ENCODE results near the gene UFD1. TPM values are rescaled to one million over a fixed set of nuclear protein-coding genes. Genes with fewer than 3 reads are reported as not detected.

UFD1 gene
- total and polyA plus RNA-seq, 2 donors (not counting 1 experiment from before 2014, with no cell fraction given), result 43.5 to 70.1 TPM

- no peaks in the 10 kb centered on the region for H3K9me3 Mint-ChIP-seq (ENCODE audit: insufficient read depth)
- H3K4me1 ChIP-seq (ENCODE audit: control insufficient read depth in 2 of 2, insufficient read depth in 2 of 2, low read length in 2 of 2), result no peaks in the 10 kb centered on the region
- H3K4me2 ChIP-seq (replicated peaks; ENCODE audit: low read depth, low read length, poor library complexity, severe bottlenecking), result no peak overlapping the region
- ATAC-seq (ENCODE audit: low read depth) (no peak), DNase-seq (no peak)
- no peak overlapping the region for H3K27ac ChIP-seq (ENCODE audit: low read length in 2 of 2)
- POLR2A ChIA-PET, result no interaction called here
- no peak overlapping the region for H3K27ac Mint-ChIP-seq
- H3K36me3 ChIP-seq (replicated peaks in 1 of 2; ENCODE audit: control extremely low read depth in 1 of 2, control insufficient read depth in 1 of 2, extremely low read depth in 1 of 2, insufficient read depth in 2 of 2, low read length in 1 of 2), result peaks cover 0 to 57% of the 10 kb centered on the region in 2 experiments
- H3K27me3 Mint-ChIP-seq, result no peaks in the 10 kb centered on the region
- no peak overlapping the region for H3K4me3 Mint-ChIP-seq
- no peak for TF ChIP-seq CTCF (IDR thresholded peaks at IDR 0.05)
- no peak for TF ChIP-seq EZH2 (IDR thresholded peaks at IDR 0.05; ENCODE audit: borderline replicate concordance, insufficient read depth, low read depth, low read length, poor library complexity, severe bottlenecking)
- no peaks in the 10 kb centered on the region for H3K4me1 Mint-ChIP-seq
- H3K27me3 ChIP-seq (replicated peaks in 1 of 4; ENCODE audit: control extremely low read depth in 1 of 4, control insufficient read depth in 3 of 4, insufficient read depth in 4 of 4, low read length in 3 of 4), result no peaks in the 10 kb centered on the region
- H2AFZ ChIP-seq (ENCODE audit: insufficient read depth, low read depth, low read length, poor library complexity, severe bottlenecking), result no peak overlapping the region
- H3K9me3 ChIP-seq (ENCODE audit: control extremely low read depth in 1 of 3, control insufficient read depth in 2 of 3, insufficient read depth in 1 of 3, low read length in 2 of 3), result no peaks in the 10 kb centered on the region
- CTCF ChIA-PET, result interaction anchor here (1.2 kb wide), 1 partner anchor 13 kb away, joined by 3 read pairs; no protein-coding TSS in a partner anchor
- no peaks in the 10 kb centered on the region for H4K20me1 ChIP-seq (ENCODE audit: control insufficient read depth, insufficient read depth, low read length, poor library complexity, severe bottlenecking)
- H3K79me2 ChIP-seq (ENCODE audit: control insufficient read depth, insufficient read depth, low read length), result no peaks in the 10 kb centered on the region
- H3K9ac ChIP-seq (ENCODE audit: low read length), result no peak overlapping the region
- no peak overlapping the region for H3K4me3 ChIP-seq (ENCODE audit: control extremely low read depth in 1 of 5, extremely low read depth in 1 of 5, insufficient read depth in 1 of 5, low read depth in 2 of 5, low read length in 4 of 5)
- WGBS (ENCODE audit: insufficient coverage), result 98% methylated on average over 8 of the region's 8 CpGs
- intact Hi-C loops (cut with micrococcal nuclease), result no loop called here
These were observed 21.1 kb downstream of the UFD1 start for GRCh38 chr22:19457828-19458428.

- no peak overlapping the region for H3K4me2 ChIP-seq (replicated peaks; ENCODE audit: low read depth, low read length, poor library complexity, severe bottlenecking)
- Mint-ChIP-seq H3K27ac (no peak overlapping the region), H3K27me3 (no peaks in the 10 kb centered on the region), H3K9me3 (ENCODE audit: insufficient read depth) (no peaks in the 10 kb centered on the region), H3K4me3 (no peak overlapping the region), H3K4me1 (no peaks in the 10 kb centered on the region)
- no peak overlapping the region for H3K4me3 ChIP-seq (ENCODE audit: control extremely low read depth in 1 of 5, extremely low read depth in 1 of 5, insufficient read depth in 1 of 5, low read depth in 2 of 5, low read length in 4 of 5)
- TF ChIP-seq CTCF (IDR thresholded peaks at IDR 0.05), result no peak
- TF ChIP-seq EZH2 (IDR thresholded peaks at IDR 0.05; ENCODE audit: borderline replicate concordance, insufficient read depth, low read depth, low read length, poor library complexity, severe bottlenecking), result no peak
- H3K27me3 ChIP-seq (replicated peaks in 1 of 4; ENCODE audit: control extremely low read depth in 1 of 4, control insufficient read depth in 3 of 4, insufficient read depth in 4 of 4, low read length in 3 of 4), result no peaks in the 10 kb centered on the region
- H3K79me2 ChIP-seq (ENCODE audit: control insufficient read depth, insufficient read depth, low read length), result no peaks in the 10 kb centered on the region
- no peaks in the 10 kb centered on the region for H3K4me1 ChIP-seq (ENCODE audit: control insufficient read depth in 2 of 2, insufficient read depth in 2 of 2, low read length in 2 of 2)
- no peak overlapping the region for H2AFZ ChIP-seq (ENCODE audit: insufficient read depth, low read depth, low read length, poor library complexity, severe bottlenecking)
- intact Hi-C loops (cut with micrococcal nuclease), result no loop called here
- ATAC-seq (ENCODE audit: low read depth), result no peak
- no peak overlapping the region for H3K9ac ChIP-seq (ENCODE audit: low read length)
- peaks cover 0 to 70% of the 10 kb centered on the region in 2 experiments for H3K36me3 ChIP-seq (replicated peaks in 1 of 2; ENCODE audit: control extremely low read depth in 1 of 2, control insufficient read depth in 1 of 2, extremely low read depth in 1 of 2, insufficient read depth in 2 of 2, low read length in 1 of 2)
- DNase-seq, result no peak
- no peaks in the 10 kb centered on the region for H4K20me1 ChIP-seq (ENCODE audit: control insufficient read depth, insufficient read depth, low read length, poor library complexity, severe bottlenecking)
- no peak overlapping the region for H3K27ac ChIP-seq (ENCODE audit: low read length in 2 of 2)
- H3K9me3 ChIP-seq (ENCODE audit: control extremely low read depth in 1 of 3, control insufficient read depth in 2 of 3, insufficient read depth in 1 of 3, low read length in 2 of 3), result no peaks in the 10 kb centered on the region
- ChIA-PET CTCF (no interaction called here), POLR2A (no interaction called here)
- WGBS (ENCODE audit: insufficient coverage), result 98% methylated on average over 9 of the region's 10 CpGs
These were observed 22.5 kb downstream of the UFD1 start for GRCh38 chr22:19456541-19456940.
